Breast epithelium (tissue), 3 donors: ENCODE measurements around the gene CSHL1.

Experiments
- POLR2AphosphoS5 ChIP-seq, 3 donors: sonication (generic); formaldehyde crosslinking; IDR thresholded peaks; one replicate each; pipeline ENCODE4 v1.6.1; 2017; ENCODE audit warnings: antibody characterized with exemption in 3 of 3
- TF ChIP-seq, protein P1 (sequence below), 3 donors: fragments of 450-650 bp; IDR thresholded peaks; one replicate each; pipeline ENCODE4 v1.5.1; 2016 to 2017; ENCODE audit warnings: antibody characterized with exemption in 3 of 3, mild to moderate bottlenecking in 3 of 3, moderate library complexity in 3 of 3

DNA sequence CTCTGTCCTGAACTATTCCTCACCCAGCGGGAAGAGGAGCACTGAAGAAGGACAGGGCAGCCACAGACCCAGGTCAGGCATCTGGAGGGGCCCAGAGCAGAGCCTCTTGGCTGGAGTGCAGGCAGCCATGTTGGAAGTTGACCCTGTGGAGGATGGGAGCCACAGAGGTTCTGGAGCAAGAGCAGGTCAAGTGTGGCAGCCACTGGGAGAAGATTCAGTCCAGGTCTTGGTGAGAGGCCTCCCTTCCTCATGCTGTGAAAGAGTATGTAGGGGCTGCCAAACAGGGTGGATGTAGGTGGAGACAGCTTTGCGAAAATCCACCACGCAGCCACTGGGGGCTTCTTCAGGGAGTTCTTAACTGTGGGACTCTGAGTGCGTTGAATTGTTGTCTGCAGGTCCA lies 21.7 kb upstream of the CSHL1 start:
- TF ChIP-seq POLR2AphosphoS5 (IDR thresholded peaks at IDR 0.05), result no peak
- TF ChIP-seq, protein P1, sequence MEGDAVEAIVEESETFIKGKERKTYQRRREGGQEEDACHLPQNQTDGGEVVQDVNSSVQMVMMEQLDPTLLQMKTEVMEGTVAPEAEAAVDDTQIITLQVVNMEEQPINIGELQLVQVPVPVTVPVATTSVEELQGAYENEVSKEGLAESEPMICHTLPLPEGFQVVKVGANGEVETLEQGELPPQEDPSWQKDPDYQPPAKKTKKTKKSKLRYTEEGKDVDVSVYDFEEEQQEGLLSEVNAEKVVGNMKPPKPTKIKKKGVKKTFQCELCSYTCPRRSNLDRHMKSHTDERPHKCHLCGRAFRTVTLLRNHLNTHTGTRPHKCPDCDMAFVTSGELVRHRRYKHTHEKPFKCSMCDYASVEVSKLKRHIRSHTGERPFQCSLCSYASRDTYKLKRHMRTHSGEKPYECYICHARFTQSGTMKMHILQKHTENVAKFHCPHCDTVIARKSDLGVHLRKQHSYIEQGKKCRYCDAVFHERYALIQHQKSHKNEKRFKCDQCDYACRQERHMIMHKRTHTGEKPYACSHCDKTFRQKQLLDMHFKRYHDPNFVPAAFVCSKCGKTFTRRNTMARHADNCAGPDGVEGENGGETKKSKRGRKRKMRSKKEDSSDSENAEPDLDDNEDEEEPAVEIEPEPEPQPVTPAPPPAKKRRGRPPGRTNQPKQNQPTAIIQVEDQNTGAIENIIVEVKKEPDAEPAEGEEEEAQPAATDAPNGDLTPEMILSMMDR (IDR thresholded peaks at IDR 0.05), result no peak
